GM18498 (cell line): ENCODE measurements around the gene GAB3.

Experiments used
- ATAC-seq: cut with Tn5 transposase; IDR thresholded peaks from one replicate; pipeline ENCODE4 v1.9.1; 2021; ENCODE audit warnings: mild to moderate bottlenecking, moderate library complexity; ENCODE audit not compliant: unreplicated experiment

GAB3 gene

DNA sequence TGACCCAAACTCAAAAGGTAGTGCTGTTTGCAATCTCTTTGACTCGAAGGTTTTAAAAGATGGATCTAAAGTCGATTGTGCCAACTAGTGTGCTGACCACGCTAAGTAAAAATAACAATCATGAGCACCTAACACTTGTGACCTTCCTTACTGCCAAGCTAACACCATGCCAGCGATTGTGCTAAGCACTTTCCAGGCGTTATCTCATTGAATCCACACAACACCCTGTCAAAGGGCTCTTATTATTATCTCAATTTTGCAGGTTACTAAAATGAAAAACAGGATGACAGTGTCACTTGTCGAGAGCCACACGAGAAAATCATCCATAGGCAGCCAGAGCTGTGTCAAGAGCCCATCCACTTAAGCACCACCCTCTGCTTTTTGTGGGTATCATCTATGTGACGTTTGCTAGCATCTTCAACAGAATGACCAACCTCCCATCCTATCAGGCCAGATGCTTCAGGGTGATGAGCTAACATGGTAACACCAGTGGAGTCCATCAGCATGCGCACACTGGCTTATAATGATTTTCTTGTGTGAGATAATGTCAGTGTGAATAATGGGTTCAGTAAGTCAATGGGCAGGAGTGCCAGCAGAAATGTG, 893 bp upstream of the GAB3 start:
- ATAC-seq = no peak

DNA sequence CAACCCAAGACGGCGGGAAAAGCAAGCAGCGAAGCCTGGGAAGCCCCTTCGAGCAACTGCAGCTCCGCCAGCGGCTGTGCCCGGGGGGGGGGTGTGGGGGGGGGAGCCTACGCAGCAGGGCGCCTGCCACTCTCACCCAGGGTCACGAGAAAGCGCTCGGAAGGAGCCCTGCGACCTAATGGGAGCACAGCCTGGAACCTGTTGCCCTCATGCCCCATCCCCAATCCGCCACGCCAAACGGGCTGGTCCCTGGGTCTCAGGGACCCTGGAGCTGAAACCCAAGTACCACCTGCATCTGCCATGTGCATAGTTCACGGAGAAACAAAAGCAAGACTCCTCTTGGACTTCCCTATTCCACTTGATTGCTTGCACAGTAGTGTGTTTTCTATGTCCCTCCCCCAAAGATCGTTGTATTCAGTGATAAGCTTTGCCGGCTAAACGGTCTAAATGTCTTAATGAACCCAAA, 359 bp upstream of the GAB3 start:
- peak; percentile 15 for ATAC-seq

DNA sequence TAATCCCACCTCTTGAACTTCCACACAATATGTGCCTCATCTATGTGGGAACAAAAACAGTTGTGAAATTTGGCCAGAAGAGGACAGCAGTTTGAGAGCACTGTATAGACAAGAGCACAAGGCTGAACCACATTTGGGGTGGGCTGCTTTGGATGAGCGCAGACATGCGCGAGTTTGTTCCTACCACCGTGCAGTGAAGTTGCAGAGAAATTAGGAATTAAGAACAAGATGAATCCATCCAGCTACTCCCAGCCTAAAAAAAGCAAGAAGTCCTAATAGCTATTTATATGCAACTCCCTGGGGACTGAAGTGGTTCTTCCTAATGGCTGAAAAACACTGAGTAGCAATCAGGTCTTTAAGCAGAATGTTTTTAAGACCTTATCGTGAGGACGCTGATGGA, 1.0 kb downstream of the GAB3 start:
- ATAC-seq = no peak

DNA sequence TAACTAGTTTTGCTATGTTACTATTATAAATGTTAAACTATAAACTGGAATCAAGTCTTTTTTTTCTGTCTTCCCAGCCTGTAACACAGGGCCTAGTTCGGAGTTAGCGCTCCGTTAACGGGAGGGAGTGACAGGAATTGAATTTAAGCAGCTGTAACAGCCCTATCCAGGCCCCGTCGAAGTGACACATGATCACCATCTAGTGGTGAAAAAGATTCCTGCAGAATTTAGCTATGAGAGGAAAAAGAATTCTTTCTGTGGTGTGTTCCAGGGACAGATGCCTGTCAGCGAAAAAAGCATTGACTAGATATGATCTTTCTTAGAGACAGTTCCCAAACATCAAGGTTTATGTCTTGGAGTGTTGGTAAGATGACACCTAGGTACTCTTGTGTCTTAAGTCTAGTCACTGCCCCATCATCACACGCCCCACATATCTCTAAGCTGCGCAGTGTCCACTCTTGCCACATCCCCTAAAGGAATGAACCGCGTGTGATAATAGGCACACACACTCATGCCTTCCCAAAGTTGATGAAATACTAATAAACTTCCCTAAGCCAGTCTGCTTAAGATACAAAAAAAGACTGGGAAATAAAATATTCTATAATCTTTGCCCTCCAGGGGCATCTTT, 2.1 kb downstream of the GAB3 start:
- ATAC-seq = no peak

DNA sequence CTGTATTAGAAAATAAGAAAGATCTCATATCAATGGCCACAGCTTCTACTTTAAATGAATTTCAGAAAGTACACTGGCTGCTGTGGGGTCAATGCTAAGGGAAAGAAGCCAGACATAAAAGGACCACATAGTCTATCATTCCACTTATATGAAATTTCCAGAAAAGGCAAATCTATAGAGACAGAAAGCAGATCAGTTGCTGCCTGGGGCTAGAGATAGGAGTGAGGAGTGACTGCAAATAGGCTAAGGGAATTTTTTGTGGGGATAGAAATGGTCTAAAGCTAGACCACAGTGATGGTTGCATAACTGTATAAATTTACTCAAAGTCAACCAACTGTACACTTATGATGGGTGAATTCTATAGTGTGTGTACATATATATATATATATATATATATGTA, 8.3 kb downstream of the GAB3 start:
- ATAC-seq = no peak

DNA sequence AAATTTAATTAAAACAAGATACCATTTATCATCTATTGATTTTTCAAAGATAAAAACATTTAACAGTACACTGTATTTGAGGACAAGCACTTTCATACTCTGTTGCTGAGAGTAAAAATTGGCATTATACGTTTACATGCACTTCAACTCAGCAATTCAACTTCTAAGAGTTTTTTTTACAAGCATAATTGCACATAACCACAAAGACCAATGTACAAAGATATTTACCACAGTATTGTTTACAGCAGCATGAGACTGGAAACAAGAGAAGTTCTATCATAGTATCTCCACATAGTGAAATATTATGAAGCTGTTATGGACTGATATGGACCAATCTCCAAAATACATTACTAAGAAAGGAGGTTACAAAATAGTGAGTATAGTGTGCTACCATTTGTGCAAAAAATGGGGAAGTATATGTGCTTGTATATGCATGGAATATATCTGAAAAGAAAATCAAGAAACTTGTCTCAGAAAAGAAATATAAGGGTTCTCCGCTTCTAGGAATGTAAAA, 10.9 kb downstream of the GAB3 start:
- ATAC-seq = no peak

DNA sequence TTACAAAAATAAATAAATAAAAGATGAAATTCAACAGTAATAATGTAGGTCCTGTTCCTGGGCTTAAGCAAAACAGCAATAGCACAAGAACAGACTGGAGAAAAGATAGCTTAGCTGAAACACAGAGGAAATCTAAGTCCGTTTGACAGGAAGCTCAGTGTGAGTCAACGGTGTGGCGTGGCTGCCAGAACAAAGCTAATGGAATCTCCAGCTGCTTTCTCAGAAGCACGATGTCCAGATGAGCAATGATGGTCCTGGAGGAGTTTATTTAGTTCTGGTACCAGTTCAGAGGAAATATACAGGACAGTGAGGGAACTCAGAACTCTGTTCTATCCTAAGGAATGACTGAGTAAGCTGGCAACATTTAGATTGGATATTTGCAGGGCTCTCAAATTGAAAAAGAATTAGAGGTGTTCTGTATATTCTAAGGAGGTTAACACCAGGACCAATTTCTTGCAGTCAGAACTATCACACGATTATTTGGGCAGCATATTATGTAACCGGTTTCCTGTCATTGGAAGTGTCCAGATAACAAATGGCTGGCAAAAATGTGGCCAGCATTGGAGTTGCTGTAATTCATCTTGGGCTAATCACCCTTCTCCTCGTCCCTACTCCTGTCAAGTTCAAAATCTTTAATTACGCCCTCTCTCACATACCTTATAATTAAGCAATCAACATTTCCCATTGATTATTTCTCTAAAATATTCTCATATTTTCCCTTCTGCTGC, 12.7 kb downstream of the GAB3 start:
- ATAC-seq = no peak

DNA sequence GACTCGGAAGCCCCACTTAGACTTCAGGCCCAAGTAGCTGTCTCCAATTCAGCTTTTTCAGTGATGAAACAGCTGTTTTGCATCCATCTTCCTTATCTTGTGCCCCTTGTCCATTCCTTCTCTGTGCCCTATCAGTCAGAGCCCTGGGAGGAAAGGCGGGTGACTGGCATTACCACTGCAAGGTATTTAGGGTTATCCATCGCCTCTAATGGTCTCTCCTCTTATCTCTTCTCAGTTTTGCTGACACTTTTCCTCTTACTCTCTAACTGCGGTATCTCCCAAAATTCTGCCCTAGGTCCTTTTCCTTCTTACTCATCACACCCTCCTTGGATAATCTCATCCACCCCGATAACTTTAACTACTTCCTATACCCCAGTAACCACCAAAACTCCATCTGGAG, 13.7 kb downstream of the GAB3 start:
- no peak for ATAC-seq

DNA sequence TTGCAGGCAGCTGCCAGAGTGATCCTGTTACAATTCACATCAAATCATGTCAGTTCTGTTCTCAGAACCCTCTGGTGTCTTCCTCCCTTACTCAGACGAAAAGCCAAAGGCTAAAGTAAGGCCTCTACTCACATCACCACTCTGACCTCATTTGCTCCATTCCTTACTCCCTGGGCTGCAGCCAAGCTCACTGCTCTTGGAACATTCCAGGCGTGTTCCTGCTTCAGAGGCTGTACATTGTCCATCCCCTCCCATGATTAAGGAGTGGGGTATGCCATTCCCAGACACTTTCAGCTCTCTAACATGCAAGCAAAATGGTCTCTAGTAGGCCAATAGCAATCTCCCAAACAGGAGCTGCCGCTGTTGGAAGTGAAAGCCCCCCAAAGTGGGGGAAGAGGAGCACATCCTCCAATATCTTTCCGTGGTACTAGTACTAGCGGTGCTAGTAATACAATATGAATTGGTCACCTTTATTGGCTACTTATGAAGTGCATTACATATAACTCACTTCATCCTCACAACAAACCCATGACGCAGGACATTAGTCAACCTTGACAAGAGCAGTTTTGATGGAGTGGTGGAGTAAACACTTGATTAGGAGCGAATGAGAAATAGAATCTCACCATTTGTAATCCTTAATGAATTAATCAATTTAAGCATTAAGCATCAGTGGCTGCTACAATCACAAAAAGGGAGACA, 15.0 kb downstream of the GAB3 start:
- ATAC-seq = no peak

DNA sequence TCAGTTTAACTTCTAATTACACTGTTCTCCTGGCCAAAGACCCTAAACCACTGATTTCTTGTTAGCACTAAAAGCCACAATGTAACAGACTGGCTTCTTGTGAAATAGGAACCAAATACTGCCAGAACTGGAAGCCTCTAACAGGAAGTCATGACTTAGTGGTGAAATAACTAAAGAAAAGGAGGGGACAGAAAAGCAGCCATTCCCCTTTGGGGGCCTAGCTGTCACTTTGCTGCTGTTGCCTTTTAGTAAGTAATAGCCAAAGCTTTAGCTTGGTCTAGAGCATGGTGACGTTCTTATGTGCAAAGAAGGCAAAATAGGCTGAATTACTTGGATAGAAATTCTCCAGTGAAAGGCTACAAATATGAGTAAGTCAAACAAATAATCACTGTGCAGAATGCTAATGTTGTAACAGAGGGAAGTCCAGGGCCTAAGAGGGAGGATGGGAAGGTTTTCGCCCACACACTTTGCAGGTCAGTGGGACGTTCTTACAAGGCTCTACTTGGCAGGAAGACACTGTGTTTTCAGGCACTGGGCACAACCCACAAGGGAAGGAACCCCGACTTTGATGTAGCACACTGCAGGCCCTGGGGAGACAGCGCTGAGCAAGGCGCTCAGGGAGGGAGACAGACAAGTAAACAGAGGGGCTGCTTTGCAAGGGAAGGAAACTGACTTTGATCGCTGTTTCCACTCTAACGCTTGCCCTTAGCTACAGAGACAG, 16.7 kb downstream of the GAB3 start:
- no peak for ATAC-seq

DNA sequence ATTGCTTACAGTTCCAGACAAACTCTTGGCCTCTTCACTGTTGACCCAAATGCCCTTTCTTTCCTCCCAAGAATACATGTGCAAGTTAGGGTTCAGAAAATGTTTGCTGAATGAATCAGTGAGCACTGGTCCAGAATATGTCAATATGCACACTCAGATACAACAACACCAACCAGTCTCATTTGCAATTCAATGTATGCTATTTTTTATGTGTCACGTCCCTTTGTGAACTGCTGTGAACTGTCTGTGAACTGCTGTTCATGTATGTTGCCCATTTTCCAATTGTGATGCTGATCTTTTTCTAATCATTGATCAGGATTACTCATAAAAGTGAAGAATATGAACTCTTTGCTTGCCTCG, 17.8 kb downstream of the GAB3 start:
- ATAC-seq = no peak

DNA sequence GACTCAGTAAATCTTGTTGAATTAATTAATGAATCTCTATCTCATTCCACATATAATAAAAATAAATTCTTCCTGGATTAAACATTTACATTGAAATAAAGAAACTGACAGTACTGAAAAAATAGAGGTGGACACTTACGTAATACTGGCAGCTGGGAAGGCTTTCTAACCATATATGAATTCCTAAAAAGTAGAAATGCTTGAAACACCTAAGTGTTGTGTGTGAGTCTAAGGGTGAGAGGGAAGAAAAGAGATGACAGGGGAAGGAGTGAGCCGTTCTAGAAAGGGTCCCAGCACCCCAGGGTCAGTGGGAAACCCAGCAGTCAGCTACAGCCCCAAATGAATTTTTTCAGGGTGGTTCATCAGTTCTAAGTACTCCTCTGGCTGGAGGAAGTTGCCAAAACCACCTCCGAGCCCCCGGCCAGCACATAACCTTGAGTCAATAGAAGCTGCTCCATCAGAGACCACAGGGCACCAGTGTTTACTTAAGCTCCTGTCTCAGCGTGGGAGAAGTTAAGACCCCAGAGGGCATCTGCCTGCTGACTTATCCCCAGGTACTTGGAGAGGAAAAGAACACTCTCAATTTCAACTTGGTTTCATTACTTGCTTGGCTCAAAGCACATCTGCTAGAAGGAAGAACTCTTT, 18.3 kb downstream of the GAB3 start:
- ATAC-seq = no peak

DNA sequence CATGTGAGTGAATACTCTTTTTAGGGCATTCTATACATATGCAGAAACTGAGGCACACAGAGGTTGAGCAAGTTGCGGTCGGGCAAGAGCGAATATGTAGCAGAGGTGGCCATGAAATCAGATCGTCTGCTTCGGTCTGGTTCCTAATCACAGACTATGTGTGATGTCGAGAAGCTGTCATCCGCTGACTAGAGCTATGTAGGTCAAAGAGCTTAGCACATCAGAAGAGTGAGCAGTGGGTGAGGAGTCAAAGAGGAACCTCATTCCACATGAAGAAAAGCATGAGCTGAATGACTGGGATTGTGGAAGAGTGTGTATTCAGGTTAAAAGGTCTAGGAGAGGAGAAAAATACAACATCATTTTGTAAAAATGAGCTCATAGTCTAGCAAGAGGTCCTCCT, 19.0 kb downstream of the GAB3 start:
- ATAC-seq = no peak

DNA sequence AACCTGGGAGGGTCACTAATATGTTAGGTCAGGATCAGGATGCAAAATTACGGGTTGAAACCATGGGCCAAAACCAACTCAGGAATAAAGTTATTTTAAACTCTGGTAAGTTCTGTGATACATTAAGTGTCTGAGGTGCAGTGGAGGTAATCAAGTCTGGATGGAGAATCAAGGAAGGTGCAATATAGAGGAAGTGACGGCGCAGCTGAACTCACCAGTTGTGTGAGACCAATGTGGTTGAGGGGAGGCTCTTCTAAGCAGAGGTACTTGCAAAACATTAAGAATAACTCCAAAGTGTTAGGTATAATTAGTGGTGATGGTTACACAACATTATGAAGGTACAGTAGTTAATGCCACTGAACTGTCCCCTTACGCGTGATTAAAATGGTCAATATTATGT, 19.7 kb downstream of the GAB3 start:
- no peak for ATAC-seq

DNA sequence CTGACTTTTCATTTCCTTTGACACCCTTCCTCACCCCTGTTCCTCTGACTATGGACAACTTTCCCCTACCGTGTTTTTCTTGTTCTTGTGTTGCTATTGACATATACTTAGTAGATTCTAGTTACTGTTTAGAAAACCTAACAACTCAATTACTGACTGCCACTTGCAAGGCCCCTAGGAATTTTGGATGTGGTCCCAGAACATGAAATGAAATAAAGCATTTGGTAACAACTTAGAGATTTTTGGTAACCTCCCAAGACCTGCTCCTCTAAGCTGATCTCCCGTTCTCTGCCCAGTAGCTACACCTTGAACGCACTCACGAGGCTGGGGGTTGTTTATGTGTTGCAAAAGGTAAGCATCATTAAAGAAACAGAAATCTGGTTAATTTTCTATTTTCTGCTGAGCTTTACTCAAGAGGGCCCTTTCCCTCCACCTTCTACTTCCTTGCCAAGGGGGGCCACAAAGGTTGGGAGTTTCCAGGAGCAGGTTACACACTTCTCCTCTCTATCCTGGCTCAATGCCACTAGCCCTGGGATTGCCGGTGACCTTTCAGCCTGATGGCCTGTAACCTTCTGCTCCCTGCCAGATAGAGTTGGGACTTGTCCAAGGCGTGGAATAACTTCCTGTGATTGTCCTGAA, 20.5 kb downstream of the GAB3 start:
- no peak for ATAC-seq

DNA sequence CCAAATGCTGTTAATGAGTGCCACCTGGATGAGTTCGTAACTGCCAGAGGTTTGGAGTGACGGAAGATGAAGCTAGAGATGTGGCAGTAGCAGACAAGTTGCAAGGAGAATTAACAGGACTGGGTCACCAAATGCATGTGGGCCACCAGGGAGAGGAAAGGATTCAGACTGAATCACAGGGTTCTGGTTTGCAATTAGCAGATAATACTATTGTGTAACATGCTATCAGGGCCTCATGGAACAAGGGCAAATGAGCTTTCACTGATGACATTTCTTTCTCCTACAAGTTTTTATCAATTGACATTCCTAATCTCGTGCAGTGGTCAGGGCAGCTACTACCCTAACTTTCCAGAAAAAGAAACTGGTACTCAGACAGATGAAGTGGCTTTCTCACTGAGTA, 21.4 kb downstream of the GAB3 start:
- ATAC-seq = no peak

DNA sequence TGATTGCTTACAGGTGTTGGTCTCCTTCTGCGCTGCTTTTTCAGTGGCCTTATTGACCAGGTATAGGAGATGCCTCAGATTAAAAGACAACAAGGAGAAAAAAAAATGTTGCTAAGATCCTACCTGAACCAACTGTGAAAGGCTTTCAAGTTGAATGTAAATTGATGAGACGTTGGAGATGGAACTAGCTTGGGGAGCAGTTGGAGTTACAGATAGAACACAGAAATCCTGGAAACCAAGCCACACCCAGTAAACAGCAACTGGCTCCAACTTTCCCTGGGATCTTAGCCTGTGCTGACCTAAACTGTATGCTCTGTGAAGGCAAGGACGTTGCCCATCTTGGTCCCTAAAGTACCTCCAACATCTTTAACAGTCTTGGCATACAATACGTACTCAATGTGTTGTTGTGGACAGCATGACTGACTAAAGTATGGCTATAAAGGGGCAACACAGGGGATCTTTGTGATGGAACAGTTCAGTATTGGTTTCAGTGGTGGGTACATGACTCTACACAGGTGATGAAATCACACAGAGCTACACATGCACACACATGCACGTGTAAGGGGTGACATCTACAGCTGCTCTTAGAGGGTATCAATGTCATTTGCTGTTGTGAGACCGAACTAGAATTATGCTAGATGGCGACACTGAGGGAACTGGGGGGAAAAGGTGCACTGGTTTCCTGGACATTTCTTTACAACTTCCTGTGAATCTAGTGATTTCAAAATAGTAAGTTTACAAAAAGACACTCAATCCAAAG, 22.3 kb downstream of the GAB3 start:
- ATAC-seq = no peak

DNA sequence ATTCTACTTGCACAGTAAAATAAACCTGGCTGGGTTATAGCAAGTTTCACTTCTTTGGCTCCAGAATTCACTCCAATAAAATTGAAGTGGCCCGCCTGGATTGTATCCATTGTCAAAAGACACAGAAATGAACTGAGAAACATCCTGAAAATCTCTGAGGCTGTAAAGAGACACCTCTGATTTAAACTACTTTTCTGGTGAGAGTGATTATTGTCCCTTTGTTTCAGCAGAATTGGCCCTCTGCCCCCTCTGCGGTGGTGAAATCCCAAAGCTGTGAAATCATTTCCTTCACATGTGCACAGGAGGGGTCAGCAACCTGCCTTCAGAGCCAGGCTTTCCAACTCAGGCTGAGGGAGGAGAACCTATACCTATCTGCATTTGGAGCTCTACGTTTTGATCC, 23.0 kb downstream of the GAB3 start:
- no peak for ATAC-seq

DNA sequence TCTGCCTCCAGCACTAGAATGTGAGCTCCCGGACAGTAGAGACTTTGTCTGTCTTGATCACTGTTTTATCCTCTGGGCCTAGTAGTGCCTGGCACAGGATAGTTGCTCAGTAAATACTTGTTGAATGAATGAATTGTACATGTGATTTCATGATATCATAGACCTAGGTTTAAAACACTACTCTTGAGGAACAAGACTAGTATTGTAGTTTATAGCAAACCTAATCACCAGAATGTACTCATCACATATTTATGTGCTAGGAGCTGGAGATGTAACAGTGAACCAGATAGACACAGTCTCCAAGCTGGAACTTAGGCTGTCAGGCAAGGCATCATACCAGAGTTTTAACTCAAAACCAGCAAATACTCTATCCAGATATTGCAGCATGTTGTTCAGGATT, 23.5 kb downstream of the GAB3 start:
- ATAC-seq = no peak
